GM18870 (cell line): ENCODE data around the gene ZBTB20.
"Not testable (repeated sequence)": the region's sequence is repeated elsewhere in the genome, so short reads cannot be mapped to it uniquely, and the experiment has no call there.

Experiments used
- ATAC-seq: cut with Tn5 transposase; IDR thresholded peaks from one replicate; pipeline ENCODE4 v1.9.1; 2021; ENCODE audit warnings: moderate library complexity; ENCODE audit not compliant: unreplicated experiment

ZBTB20 gene

DNA sequence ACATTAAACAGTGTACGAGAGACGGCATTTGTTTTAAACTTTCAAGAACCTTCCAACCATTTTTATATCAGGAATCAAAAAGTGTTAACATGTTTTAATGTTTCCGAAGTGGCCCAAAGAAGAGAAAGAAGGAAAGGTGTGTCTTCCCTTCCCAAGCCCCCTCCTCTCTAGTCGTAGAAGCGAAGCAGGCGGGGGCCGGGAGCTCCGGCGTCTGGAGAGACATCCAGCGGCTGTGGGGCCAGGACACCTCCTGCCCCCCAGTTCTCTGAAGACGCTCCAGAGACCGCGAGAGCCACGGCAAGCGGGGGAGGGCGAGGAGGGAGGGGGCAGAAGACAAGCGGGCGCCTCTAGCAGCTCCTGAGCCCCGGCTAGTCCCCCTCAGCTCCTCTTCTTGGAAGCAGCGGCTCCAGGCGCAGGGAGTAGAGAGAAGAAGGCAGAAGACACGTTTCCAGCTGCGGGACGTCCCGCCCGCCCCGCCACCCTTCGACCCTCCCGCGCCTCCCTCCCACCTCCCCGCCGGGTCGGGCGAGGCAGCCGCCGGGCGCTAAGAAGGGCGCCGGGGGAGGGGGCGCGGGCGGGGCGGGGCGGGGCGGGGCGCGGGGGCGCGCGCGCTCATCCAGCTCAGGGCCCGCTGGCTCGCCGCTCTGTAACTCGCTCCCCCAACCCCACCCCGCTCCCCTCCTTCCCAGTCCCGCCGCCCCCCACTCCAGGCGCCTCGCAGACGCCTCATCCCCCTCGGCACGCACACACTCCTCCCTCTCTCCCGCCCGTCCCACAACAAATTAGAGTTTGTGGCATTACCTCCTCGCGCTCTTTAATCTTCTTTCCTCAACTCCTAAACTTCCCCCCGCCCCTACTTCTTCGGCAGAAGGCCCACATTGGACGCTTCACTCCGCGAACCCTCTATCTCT lies at the start of gene ZBTB20:
Gene ZBTB20 (minus strand): TSS at position 871 of the 911 bp plus-strand sequence.
- ATAC-seq = peak; percentile 1

DNA sequence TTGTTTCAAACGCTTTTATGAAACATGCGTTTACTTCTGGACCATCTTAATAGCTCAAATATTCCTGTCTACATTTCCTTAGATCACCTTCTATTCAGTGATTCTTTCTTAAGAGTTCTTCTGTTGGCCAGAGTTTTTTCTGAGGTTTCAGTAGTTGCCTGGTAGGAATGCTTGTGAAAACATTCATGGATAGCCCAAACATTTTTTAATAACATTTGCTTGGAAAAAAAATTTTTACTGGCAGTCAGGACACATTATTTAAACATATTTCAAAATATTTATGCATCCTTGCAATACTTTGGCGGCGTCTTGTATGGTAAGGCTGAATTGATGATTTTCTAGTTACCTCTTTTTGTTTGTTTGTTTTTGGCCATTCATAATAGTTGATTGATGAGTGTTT lies 47.4 kb upstream of the ZBTB20 start:
- no peak for ATAC-seq

DNA sequence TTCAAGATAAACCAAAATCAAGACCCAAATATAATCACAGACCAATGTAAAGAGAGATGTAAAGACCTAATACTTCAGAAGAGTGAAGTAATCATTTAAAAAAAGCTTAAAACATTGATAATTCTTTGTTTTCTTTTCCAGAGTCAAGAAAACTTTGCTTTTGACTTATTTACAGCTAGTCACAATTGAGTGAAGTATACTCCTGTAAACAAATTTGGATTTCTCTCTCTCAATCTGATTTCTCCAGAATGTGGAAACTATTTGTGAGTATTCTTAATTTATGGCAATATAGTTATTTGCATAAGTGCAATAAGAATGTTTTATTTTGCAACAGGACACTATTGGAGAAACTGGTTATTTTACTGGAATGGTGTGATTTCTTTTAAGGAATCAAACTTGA lies 43.7 kb upstream of the ZBTB20 start:
- no peak for ATAC-seq

DNA sequence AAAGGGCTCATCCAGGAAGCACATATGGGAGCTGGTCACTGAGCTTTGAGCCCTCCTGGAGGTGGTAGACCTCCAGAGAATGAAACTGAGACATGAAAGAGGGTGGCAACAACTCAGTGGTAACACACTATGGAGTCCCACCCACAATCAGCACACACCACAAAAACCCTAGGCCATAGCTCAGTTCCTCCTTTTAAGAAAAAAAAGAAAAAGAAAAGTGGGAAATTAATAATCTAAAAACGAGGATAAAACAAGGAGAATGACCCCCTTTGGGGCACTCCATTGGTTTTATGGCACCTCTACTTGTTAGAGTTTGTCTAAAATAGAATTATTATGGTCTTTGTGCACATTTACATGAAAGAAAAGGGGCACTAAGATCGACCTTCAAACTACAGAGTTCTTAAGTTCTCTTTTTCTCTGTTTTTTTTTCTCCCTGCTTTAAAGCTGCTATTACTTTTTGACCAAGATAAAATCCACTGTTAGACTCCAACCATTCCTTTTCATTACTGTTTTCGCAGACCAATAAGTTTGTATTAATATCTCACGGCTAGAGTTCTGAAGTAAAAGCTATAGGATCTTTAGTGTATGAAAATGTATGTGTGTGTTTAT lies 40.2 kb upstream of the ZBTB20 start:
- peak; percentile 100 for ATAC-seq

DNA sequence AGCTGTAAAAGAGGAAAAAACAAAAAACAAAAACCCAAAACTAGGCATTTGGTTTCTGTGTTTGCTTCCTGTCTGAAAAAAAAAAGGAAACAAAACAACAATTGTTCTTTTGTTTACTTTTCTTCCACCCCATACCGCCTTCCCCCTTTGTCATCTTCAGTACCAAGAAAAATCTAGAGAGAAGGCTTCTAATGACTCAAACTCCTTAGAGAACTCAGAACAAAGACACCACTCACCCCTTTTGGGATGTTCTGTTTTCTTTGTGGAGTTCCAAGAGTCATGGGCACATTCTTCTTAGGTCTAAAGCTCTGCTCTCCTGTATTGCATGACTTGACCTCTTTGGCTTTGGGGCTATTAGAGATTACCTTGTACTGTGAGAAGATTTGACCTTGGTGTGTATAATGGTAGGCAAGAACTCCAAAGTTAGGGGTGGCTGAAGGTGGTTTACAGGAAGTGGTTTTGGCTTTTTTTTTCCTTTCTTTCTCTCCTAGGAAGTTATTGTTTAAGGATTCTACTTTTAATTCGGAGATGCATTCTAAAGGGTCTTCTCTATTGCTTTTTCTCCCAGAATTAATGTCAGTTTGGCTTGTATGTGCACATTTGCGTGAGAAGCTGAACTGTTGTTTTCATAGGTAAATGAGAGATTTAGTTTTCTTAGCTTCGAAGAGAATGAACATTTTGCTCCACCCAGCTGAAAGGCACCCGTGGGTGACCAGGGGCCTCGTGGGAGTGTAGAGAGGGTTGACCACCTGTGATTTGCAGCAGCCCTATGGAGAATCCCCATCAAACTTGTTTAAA lies 39.5 kb upstream of the ZBTB20 start:
- peak; percentile 26 for ATAC-seq

DNA sequence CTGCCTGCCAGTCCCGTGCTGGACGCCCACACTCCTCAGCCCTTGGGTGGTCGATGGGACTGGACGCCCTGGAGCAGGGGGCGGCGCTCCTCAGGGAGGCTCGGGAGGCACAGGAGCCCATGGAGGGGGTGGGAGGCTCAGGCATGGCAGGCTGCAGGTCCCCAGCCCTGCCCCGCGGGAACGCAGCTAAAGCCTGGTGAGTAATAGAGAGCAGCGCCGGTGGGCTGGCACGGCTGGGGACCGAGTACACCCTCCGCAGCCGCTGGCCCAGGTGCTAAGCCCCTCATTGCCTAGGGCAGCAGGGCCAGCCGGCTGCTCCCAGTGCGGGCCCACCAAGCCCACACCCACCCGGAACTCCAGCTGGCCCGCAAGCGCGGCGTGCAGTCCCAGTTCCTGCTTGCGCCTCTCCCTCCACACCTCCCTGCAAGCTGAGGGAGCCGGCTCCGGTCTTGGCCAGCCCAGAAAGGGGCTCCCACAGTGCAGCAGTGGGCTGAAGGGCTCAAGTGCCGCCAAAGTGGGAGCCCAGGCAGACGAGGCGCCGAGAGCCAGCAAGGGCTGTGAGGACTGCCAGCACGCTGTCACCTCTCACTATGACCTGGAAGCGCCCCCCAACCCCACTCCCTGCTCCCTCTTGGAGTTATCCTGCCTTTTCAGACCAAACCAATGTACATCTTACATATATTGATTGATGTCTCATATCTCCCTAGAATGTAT lies 37.9 kb upstream of the ZBTB20 start:
- not testable (repeated sequence) for ATAC-seq

DNA sequence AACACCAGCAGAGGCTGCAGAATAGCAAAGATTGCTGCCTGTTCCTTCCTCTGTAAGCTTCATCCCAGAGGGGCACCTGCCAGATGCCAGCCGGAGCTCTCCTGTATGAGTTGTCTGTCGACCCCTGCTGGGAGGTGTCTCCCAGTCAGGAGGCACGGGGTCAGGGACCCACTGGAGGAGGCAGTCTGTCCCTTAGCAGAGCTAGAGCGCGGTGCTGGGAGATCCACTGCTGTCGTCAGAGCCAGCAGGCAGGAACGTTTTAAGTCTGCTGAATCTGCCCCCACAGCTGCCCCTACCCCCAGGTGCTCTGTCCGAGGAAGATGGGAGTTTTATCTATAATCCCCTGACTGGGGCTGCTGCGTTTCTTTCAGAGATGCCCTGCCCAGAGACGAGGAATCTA lies 31.8 kb upstream of the ZBTB20 start:
- ATAC-seq = not testable (repeated sequence)

DNA sequence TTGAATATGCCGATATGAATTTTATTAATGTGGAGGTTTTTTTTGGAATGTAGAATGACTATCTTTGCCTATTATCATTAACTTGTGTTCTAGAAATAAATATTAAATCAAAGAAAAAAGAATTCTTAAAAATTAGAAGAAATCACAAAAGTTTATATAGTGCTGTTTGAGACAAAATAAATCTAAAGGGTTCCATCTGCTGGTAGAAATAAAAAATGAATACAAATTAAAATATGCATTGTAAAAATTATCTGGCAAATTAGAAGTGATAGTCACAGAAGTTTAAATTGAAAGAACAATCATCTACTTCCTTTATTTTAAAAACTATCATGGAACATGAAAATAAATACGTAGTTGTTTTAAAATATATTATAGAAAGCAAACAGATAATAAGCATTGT lies 22.7 kb upstream of the ZBTB20 start:
- no peak for ATAC-seq

DNA sequence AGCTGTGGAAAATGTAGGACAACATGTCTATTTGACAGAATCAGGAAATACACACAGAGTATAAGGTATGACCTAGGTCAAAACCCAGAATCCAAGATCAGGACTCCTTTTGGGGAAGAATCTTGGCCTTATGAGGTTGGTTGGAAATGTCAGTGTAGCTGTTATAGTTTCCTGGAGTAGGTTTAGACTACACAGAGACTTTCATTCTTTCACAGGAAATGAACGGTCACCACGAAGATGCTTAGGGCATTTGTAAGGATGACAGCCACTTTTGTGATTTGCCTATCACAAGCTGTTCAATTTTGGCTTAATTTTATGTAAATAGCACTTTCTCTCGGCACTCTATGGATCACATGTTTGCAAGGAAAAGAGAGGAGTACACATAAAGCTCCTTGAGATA lies 18.6 kb upstream of the ZBTB20 start:
- no peak for ATAC-seq

DNA sequence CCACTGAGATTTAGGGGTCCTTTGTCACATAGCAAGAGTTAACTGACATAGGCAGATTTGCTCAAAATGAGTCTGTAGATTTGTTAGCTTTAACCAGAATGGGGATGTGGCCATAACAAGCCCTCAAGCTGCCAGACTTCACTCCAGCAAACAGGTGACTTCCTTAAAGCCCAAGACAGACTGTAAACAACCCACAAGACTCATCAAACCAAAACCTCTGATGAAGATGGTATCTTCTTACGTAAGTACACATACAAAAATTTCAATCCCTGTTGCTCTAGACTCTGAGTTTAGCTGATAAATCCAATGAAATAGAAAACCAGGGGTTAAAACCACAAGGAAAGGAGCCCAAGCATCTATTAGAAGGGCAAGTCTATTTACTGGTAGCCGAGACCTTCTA lies 18.2 kb upstream of the ZBTB20 start:
- ATAC-seq = no peak

DNA sequence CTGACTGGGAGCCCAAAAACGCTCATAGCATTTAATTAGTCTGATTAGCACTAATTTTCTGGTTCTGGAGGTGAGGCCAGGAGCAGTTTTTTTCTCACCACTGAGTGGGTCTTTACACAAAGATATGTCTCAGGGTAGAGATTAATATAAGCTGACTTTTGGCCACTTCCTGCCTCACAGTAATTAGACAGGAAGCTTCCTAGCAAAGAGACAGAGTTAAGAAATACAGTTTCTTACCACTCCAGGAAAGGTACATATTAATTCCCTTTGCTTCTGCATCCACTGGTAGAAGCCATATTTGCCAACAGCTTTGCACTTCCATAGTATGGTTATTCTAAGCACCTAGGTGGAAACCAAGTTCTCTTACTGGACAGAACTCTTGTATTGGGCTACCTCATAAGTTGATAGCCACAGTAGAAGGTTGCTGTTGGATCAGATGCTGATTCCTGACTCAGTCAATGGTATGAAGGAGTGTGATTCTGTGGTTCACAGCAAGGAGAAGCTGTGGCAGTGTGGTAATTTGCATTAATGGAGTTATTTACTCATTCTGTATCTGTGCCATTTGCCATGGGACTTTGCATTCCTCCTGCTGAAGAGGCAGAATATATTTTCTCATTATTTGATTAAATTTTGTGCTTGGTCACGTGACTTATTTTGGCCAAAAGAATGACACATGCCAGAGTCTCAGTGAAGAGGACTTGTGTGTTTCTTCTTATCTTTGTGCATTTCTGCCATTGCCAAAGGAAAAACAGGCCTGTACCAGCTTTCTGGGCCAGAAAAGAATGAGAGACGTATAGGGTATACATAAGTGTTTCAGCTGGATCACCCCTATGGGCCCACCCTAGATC lies 17.5 kb upstream of the ZBTB20 start:
- no peak for ATAC-seq

DNA sequence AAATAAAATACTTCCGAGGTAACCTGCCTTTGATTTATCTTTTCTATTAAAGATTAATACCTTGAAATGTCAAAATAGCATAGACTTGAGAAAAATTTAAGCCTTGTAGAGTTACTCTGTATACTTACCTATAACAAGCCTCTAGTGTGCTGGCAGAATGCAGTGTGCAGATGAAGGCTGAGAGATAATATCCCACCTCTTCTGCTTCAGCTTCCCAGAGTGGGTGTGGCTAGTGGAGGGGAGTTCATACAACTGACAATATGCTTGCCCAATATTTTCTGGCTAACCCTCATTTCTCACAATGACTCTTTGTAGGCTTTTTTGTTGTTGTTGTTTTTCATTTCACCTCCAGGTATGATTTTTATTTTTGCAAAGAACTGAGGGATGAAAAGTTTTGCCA lies 15.7 kb upstream of the ZBTB20 start:
- no peak for ATAC-seq

DNA sequence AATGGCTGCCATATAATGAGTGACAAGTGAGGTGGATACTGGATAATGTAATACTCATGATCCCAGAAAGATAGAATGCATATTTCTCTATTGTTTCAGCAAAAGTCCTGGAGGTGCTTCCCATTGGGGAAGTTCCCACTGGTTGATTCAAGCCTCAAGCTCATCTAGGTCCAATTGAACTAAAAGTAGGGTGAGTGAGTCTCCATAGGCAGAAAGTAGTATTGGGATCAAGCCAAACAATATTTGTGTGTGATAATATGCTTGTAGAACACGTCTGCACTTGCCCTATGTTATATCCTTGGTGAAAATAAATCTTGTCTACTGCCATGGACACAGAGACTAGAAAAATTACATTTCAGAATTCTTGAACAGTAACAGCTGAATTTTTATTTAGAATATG lies 14.8 kb upstream of the ZBTB20 start:
- ATAC-seq = no peak

DNA sequence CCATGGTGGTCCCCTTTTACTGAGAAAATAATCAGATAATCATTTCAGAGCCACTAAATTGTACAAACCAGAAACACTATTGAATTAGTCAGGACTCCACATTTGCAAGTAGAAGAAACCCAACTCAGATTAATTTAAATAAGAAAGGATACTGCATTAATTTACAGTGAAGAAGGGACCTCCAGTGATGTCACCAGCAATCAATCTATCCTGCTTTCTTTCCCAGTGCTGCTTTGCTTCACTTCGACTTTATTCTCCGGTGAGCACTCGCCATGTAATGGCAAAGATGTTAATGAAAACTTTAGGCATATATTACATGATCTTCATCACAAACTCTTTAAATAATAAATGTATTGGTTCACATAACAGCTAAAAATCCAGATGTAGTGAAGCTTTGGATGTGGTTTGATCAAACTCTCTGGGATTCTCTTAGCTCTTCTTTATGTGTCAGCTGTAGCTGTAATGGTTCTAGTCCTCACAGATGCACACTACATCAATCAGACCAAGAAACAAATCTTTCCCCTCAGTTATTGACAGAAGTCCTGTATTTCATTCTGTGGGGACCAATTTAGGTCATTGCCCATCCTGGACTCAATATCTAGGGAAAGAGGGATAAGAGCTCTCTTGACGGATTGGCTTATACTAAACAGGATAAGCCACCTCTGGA lies 14.2 kb upstream of the ZBTB20 start:
- no peak for ATAC-seq

DNA sequence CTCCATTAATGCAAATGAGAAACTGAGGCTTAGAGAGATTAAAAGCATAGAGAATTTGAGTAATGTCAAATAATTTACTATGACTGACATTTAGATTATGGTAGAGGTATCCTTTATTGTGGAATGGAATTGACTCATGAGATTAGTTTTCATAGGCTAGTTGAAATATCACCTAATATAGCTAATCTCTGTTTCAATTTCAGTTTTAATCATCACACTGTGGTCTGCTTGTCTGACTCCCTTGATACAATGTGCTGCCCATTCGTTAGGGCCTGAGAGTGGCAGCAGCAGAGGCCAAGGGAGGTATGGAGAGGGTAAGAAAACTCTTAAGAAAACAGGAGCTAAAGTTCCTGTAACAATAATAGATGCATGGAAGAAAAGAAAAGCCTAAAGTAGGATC lies 13.2 kb upstream of the ZBTB20 start:
- ATAC-seq = peak; percentile 100

DNA sequence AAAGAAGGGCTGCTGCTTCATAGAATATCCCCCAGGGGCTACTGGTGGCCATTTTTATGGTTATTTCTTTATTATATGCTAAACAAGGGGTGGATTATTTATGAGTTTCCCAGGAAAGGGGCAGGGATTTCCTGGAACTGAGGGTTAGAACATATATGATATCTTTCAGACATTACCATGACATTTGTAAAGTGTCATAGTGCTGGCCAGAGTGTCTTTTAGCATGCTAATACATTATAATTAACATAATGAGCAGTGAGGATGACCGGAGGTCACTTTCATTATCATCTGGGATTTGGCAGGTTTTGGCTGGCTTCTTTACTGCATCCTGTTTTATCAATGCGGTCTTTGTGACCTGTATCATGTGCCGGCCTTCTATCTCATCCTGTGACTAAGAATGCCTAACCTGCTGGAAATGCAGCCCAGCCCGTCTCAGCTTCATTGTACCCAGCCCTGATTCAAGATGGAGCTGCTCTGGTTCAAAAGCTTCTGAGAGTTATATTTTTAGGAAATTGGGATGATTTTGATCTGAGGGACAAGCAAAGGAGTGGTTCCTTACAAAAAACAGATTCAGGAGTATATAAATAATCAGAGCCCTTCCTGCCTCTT lies 9.1 kb upstream of the ZBTB20 start:
- ATAC-seq = no peak

DNA sequence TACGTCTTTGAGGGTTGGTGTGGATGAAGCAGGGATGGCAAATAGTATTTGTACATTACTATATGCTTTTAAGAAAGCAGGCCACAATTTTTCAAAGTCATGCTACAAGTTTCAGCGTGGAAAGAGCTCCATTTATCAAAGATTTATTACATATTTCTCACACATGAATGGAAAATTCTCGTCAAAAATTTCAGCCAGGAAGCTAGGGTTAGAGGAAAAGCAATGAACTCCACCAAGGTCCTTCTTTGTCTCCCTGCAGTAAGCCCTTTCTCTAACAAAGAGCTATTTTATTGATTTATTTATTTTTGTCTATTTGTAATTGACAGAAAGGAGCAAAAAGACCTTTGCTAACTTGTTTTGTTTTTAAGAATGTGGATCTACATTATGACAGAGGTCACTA lies 7.5 kb upstream of the ZBTB20 start:
- no peak for ATAC-seq

DNA sequence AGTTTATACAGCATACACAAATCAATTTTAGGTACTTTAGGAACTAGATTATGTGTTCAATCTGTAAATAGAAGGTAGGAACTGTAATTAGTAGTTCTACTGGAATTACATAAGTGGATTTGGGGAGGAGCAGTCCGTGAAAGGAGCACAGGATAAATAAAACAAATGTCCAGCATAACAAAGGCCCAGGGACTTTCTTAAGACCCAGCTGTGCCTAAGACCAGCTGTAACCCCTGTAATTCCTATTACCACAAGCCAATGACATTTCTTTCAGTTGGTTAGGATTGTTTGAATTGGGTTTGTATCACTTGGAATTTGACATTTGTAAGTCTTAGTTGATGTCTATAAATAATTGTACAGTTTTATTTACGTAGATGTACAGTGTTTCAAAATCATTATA lies 4.8 kb upstream of the ZBTB20 start:
- ATAC-seq = no peak

DNA sequence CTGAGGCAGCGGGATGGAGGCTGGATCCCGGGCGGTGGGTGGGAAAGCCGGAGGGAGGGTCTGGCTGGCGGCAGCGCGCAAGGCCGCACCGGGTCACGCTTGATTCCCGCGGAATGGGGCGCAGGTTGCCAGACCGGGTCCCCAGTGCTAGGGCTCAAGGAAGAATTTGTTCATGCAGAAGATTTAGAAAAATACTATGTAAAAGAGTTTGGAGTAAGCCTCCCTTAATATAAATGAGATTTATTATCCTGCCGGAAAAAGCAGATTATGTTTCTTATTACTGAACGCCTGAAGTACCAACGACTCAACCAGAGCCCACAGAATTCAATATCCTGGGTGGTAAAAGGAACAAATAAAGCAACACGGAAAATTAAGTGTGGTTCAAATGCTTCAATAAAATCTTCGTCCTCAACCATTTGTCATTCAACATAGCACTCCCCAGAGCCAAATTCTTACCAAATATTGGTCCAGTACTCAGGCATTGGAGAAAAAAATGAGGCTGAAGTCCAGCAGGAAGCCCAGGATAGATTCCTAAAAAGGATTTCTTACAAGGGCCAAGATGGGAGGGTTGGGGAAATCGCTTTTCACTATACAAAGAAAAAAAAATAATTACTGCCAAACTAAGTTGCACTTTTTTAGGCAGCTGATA lies 1.2 kb upstream of the ZBTB20 start:
- peak; percentile 1 for ATAC-seq
